ENCODE measurements around the gene PRSS38.

DNA sequence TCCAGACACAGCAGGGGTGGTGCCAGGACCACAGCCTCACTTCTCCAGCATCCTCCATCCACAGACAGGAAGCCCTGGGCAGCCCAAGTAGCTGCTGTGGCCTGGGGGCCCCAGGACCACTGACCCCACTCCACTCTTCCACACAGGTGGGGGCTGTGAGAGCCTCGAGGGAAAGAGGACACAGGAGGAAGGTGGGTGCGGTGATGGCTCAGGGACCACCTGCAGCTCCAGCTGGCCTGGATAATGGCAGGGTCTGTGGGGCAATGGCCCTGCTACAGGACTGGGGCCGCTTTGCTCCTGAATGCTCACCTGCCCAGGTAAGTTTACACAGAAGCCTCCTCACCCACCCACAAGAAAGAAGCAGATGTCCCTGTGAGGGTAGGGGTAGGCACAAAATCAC lies 18.3 kb upstream of the PRSS38 start:
- TF ChIP-seq CTCF (IDR thresholded peaks at IDR 0.05) (no peak), POLR2A (IDR thresholded peaks at IDR 0.05) (no peak)
